ENCODE measurements around the gene FGF12.
A peak's percentile ranks its signal among the peaks of the same experiment; 100 is the strongest.

Gene FGF12

GRCh38 chr3:192339214-192339613, 388.1 kb downstream of the FGF12 start:
- DNase-seq (ENCODE audit: low read depth), result no peak

DNA sequence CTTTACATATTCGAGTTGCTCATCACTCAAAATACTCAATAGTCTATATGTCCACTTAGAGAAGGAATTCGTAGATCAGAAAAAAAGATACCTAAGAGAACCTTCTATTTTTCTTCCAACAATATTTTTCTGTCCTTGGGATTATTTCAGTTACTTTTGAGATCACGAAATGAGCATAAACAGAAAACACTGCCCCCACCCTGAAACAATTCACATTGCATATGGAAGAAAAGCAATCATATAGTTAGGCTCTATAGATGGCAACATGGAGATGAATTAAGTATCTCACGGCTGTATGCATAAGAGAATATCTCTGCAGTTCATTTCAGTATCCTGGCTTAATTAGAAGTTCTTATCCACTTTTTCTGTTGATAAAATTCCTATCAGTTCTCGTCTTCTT, 391.1 kb downstream of the FGF12 start:
- DNase-seq (ENCODE audit: low read depth), result no peak

GRCh38 chr3:192332386-192333291, 394.7 kb downstream of the FGF12 start:
- DNase-seq (ENCODE audit: low read depth), result no peak

- DNase-seq (ENCODE audit: low read depth), result no peak
Observed at GRCh38 chr3:192331749-192332385, 395.5 kb downstream of the FGF12 start.

DNA sequence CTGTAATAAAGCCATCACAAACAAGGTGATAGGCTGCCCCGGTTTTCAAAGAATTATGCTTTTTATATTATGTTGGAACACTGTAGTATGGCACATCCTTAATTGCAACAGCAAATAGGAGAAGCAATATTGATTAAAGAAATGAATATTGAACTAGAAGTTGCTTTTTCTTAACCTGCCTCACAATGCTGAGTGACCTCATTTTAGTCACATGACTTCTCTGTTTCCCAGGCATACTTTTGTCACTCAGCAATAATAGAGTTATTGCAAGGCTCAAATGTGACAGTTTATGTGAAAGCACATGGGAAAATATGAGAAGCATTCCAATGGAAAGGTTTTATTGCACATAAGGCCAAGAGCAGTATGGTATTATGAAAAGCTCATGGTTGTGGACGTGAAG, 400.7 kb downstream of the FGF12 start:
- DNase-seq (ENCODE audit: low read depth), result no peak

GRCh38 chr3:192317564-192317963, 409.8 kb downstream of the FGF12 start:
- DNase-seq (ENCODE audit: low read depth), result no peak

DNA sequence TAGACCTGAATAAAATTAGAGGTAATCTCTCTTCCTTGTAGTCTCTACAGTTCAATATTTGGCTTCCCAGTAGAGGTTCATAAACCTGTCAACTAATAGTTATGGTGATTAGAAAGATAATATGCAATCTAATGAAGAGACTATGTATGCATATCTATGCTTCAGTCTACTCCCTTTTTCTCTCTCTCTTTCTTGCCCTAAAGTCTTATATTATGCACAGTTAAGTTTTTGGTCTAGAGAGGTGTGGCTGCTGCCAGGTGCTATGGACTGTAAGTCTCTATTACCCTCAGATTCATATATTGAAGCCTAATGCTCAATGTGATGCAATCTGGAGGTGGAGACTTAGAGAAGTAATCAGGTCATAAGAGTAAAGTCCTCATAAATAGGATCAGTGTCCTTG, 413.7 kb downstream of the FGF12 start:
- no peak for DNase-seq (ENCODE audit: low read depth)

DNA sequence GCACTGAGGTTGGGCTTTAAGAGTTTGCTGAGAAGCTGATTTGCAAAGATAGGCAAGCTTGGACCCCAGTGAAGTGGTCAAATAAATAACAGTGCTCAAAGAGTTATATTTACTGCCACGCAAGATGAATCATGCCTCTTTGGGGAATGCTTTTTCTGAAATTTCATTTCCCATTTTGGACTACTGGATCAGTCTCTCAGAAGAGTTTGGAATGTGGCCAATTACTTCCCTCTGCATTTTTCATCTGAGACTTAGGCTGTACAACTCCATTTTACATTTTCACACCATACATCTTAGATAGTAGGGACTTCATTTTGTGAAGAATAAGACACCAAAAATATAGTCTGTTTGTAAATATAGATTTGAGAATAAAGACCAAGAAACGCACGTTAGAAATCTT, 419.7 kb downstream of the FGF12 start:
- DNase-seq (ENCODE audit: low read depth), result no peak

- no peak for DNase-seq (ENCODE audit: low read depth)
Observed at GRCh38 chr3:192303235-192303634, 424.1 kb downstream of the FGF12 start.

DNA sequence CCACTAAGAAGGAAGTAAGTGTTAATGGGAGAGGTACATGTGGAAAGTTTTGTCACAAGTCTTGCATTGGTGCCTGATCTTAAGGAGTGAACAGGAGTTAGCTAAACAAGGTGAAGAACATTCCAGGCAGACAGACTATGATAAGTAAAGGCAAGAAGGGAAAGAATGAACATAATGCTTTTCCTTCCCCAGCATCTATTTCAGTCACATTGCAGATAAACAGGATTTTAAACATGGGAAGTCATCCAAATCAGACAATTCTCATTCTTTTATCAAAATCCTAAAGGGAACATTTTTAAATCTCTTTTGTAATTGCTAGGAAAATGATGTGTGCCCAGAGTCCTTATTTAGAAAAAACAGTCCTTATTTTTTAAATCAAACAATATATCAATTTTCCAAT, 424.6 kb downstream of the FGF12 start:
- DNase-seq (ENCODE audit: low read depth), result no peak

DNA sequence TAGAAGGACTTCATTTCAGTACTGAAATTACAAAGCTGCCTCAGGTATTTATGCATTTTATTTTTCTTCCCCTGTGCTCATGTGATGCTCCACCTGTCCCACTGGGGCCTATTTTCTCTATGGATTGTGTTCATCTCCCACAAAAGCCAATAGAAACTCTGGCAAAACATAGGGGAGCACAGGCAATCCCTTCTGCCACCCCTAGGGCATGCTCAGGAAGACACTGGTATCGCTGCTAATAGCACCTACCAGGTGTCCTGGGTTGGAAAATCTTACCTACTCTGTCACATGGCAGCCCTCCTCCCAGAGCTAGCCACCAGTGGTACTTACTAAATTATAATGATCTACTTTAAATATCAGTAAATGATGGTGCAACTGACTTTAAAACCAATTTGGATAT, 427.4 kb downstream of the FGF12 start:
- DNase-seq (ENCODE audit: low read depth), result no peak

DNA sequence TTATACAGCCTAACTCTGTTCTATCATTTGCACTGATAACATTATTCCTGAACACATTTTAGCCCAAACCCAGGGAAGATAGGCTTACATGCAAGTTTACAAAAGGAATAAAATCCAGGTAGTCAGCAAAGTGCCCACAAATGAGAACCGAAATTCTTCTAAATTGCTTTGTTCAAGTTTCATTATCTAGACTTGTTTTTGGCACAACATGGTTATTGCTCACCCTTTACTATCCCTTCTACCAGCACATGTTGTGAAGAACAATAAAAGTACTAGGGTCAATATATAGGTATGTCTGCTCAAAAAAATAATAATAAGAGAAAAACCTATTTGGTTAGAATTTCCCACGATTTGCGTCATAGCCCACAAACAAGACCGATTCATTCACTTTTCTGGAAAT, 430.5 kb downstream of the FGF12 start:
- DNase-seq (ENCODE audit: low read depth), result no peak

DNA sequence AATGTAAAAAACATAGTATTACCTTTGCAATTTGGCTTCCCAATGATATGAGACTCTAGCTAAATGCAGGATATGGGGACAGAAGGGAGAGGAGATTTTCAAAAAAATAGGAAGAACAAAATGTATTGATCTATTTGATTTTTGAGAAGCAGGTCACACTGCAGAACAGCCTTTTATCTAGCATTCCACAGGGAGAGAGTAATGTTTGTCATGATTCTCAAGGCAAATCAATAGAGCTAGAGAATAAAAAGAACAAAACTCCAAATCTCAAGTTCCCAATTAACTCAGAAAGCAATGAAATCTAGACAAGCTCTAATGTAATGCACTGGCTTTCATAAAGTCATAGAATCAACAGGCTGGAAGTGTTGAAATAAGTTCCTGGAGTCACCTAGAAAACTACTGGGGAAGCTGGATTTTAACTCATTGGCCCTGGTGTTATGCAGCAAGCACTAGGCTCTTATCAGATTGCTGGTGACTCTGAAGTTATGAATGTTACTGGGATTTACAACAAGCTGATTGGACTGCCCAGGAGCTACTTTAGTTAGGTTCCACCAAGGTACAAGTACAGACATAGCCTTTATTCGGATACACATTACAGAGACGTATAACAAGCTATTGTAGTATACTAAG, 442.8 kb downstream of the FGF12 start:
- no peak for DNase-seq (ENCODE audit: low read depth)

- DNase-seq (ENCODE audit: low read depth), result no peak
Observed at GRCh38 chr3:192281207-192281880, 446.0 kb downstream of the FGF12 start.

DNA sequence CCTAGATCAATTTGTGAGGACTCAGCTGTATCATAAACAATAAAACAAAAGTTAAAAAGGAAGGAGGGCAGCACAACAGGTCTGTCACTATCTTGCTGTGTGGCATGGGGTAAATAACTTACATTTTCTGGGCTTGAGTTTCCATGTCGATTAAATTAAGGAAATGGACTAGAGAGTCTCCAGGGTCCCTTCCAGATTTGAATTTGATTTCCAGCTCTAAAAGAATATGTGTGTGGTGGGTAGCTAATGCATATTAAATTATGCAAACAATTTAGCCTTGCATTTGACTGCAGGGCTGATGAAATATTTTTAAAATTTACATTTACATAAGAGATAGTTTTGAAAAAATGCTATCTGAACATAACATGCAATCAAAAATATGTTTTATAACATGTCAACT, 447.7 kb downstream of the FGF12 start:
- DNase-seq (ENCODE audit: low read depth), result no peak

GRCh38 chr3:192277477-192277876, 449.9 kb downstream of the FGF12 start:
- no peak for DNase-seq (ENCODE audit: low read depth)

DNA sequence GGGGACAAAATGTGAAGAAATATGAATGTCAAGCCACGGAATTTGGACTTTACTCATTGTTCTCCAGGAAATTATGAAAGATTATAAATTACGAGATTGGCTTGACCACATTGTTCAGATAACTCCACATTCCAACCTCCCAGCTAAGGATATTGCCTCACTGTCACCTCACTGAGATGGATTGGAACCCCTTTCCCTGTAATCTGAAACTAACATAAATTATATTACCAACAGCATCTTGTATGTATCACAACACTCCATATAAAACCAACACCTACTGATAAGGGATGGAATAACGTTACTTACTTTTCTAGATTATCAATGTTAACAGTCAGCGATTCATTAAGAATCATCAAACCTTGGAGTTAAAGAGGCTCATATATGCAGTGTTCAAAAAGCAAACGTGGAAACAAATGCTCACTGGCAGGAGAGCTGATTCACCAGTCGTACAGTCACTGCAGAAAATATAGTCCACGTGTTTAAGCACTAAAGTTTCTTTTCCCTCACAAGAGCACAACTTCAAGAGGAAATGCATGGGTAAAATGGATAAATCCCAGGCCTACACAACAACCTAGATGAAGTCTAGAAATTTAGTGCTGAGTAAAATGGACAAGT, 451.5 kb downstream of the FGF12 start:
- DNase-seq (ENCODE audit: low read depth), result peak; percentile 6

DNA sequence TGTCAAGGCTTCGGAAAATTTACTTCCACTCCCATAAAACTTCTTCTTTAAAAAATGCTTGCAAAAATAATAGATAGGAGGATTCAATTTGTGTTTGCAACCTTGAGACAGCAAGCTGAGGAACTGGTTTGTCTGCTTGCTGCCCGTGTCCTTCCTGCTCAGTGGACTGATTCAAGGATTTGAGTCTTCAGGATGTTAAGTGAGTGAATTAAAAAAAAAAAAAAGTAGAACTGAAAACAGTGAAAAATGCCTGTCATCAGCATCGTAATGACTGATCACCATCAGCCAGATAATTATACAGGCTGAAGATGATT, 453.7 kb downstream of the FGF12 start:
- no peak for DNase-seq (ENCODE audit: low read depth)

- DNase-seq (ENCODE audit: low read depth), result no peak
Observed at GRCh38 chr3:192273001-192273696, 454.2 kb downstream of the FGF12 start.

DNA sequence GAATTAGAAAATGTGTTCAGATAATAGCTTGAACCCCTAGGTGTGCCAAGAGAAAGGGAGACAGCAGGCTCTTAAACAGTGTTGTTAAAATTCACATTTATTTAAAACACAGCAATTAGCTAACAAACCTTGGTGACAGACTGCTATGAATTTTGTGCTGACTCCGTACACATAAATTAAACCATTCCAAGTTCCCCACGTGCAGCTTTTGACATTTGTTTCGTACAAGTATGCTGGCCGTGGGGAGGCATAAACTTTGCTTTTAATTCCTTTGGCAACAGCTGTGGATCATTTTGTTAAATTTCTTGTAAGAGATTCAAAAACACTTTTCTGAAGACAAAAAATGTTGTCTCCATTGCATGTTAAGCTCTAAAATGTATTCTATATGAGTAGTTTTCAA, 465.3 kb downstream of the FGF12 start:
- no peak for DNase-seq (ENCODE audit: low read depth)

- no peak for DNase-seq (ENCODE audit: low read depth)
Observed at GRCh38 chr3:192261135-192261534, 466.2 kb downstream of the FGF12 start.
